ENCODE results near the gene MLF2. TPM values are rescaled to one million over a fixed set of nuclear protein-coding genes. Genes with fewer than 3 reads are reported as not detected.
"Not testable (repeated sequence)": the region's sequence is repeated elsewhere in the genome, so short reads cannot be mapped to it uniquely, and the experiment has no call there.

Gene MLF2
- total RNA-seq, 1 donor from 2014 or later = 108 TPM

DNA sequence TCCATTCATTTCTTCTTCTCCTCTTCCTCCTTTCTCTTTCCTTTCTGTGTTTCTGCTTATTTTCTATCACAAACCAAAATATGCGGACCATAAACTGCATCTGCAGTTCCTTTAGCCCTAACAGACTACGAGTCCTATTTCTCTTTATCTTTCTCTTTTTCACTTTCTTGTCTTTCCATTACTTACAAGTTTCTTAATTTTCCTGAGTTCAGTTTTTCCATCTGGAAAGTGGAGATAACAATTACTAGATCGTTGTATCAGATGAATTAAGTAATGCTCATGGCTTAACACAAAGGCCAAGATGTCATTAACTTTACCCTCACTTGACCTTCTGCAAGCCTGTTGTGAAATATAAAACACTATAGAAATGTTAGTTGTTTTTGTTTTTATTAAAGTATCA, 30.1 kb downstream of the MLF2 start:
- no peak for DNase-seq

DNA sequence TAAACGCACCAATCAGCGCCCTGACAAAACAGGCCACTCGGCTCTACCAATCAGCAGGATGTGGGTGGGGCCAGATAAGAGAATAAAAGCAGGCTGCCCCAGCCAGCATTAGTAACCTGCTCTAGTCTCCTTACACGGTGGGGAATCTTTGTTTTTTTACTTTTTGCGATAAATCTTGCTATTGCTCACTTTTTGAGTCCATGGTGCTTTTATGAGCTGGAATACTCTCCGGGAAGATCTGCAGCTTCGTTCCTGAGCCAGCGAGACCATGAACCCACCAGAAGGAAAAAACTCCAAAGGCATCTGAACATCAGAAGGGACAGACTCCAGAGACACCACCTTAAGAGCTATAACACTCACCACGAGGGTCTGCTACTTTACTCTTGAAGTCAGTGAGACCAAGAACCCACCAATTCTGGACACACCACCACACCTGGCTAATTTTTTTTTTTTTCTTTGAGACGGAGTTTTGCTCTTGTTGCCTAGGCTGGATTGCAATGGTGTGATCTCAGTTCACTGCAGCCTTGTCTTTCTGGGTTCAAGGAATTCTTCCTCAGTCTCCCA, 36.0 kb downstream of the MLF2 start:
- peaks cover 3% of the 10 kb centered on the region for H3K27me3 ChIP-seq (ENCODE audit: low read depth)
- no peaks in the 10 kb centered on the region for H3K9me3 ChIP-seq
- TF ChIP-seq, protein P1, sequence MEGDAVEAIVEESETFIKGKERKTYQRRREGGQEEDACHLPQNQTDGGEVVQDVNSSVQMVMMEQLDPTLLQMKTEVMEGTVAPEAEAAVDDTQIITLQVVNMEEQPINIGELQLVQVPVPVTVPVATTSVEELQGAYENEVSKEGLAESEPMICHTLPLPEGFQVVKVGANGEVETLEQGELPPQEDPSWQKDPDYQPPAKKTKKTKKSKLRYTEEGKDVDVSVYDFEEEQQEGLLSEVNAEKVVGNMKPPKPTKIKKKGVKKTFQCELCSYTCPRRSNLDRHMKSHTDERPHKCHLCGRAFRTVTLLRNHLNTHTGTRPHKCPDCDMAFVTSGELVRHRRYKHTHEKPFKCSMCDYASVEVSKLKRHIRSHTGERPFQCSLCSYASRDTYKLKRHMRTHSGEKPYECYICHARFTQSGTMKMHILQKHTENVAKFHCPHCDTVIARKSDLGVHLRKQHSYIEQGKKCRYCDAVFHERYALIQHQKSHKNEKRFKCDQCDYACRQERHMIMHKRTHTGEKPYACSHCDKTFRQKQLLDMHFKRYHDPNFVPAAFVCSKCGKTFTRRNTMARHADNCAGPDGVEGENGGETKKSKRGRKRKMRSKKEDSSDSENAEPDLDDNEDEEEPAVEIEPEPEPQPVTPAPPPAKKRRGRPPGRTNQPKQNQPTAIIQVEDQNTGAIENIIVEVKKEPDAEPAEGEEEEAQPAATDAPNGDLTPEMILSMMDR (IDR thresholded peaks at IDR 0.05) = no peak
- intact Hi-C loops (cut with DNase I) = no loop called here
- DNase-seq = no peak
- ATAC-seq = no peak
- H3K36me3 ChIP-seq = no peaks in the 10 kb centered on the region
- H3K4me3 ChIP-seq = no peak overlapping the region
- H3K27ac ChIP-seq = no peak overlapping the region
- H3K4me1 ChIP-seq = no peaks in the 10 kb centered on the region

More for the DNA sequence above, 30.1 kb downstream of the MLF2 start:
- Histone ChIP-seq H3K4me3 (no peak overlapping the region), H3K9me3 (no peaks in the 10 kb centered on the region), H3K27ac (no peak overlapping the region), H3K27me3 (ENCODE audit: low read depth) (no peaks in the 10 kb centered on the region), H3K36me3 (peaks cover 10% of the 10 kb centered on the region), H3K4me1 (peaks cover 11% of the 10 kb centered on the region)
- TF ChIP-seq, protein P1 (IDR thresholded peaks at IDR 0.05) = no peak
- no peak for ATAC-seq
- intact Hi-C loops (cut with DNase I) = no loop called here

- DNase-seq; H3K36me3 ChIP-seq; H3K4me3 ChIP-seq; ATAC-seq; H3K27me3 ChIP-seq (ENCODE audit: low read depth); H3K9me3 ChIP-seq; H3K27ac ChIP-seq; intact Hi-C loops (cut with DNase I); H3K4me1 ChIP-seq: not testable (repeated sequence)
These were observed 36.7 kb downstream of the MLF2 start for GRCh38 chr12:6716031-6716873.

GRCh38 chr12:6708960-6709394, 44.0 kb downstream of the MLF2 start:
- Histone ChIP-seq H3K27ac (no peak overlapping the region), H3K27me3 (ENCODE audit: low read depth) (peaks cover 41% of the 10 kb centered on the region), H3K36me3 (no peaks in the 10 kb centered on the region), H3K4me3 (no peak overlapping the region), H3K4me1 (no peaks in the 10 kb centered on the region), H3K9me3 (no peaks in the 10 kb centered on the region)
- TF ChIP-seq, protein P1 (IDR thresholded peaks at IDR 0.05) = no peak
- no peak for ATAC-seq
- intact Hi-C loops (cut with DNase I) = no loop called here
- DNase-seq = no peak

GRCh38 chr12:6708351-6708750, 44.6 kb downstream of the MLF2 start:
- peaks cover 47% of the 10 kb centered on the region for H3K27me3 ChIP-seq (ENCODE audit: low read depth)
- H3K9me3 ChIP-seq; H3K4me3 ChIP-seq; intact Hi-C loops (cut with DNase I); DNase-seq; H3K27ac ChIP-seq; H3K4me1 ChIP-seq; ATAC-seq; H3K36me3 ChIP-seq: not testable (repeated sequence)

- Histone ChIP-seq H3K4me3 (no peak overlapping the region), H3K27me3 (ENCODE audit: low read depth) (peaks cover 82% of the 10 kb centered on the region), H3K36me3 (no peaks in the 10 kb centered on the region), H3K9me3 (no peaks in the 10 kb centered on the region), H3K27ac (no peak overlapping the region), H3K4me1 (peaks cover 11% of the 10 kb centered on the region)
- TF ChIP-seq, protein P1 (IDR thresholded peaks at IDR 0.05) = no peak
- intact Hi-C loops (cut with DNase I) = no loop called here
- DNase-seq (no peak), ATAC-seq (no peak)
These were observed 49.3 kb downstream of the MLF2 start for GRCh38 chr12:6703631-6704030.

Measured in lower lobe of right lung (tissue), 2 donors.